ENCODE data around the gene SLC5A10. TPM values are rescaled to one million over a fixed set of nuclear protein-coding genes. Genes with fewer than 3 reads are reported as not detected.

SLC5A10 gene
- total RNA-seq, 6 experiments from 2014 or later, result 0.07 to 0.14 TPM; not detected in 4

DNA sequence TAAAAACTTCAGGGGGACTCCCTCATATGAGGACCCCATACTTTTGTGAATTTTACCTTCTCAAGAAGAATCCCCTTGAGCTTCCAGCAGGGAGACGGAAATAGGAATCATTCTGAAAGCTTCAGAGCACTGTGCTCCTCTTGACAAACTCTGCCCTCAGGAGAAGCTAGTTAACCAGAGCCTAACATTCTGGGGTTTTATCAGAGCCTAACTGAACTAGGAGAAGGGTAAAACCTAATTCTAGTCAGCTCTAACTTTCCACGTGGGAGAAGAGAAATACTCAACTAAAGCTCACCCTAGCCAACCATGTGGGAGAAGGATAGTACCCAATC lies 13.3 kb upstream of the SLC5A10 start:
- no peaks in the 10 kb centered on the region for H3K9me3 ChIP-seq
- ATAC-seq, result no peak
- H3K27me3 ChIP-seq, result no peaks in the 10 kb centered on the region
- intact Hi-C loops (cut with DNase I), result no loop called here
- H3K27ac ChIP-seq, result no peak overlapping the region
- H3K36me3 ChIP-seq, result no peaks in the 10 kb centered on the region
- no peak for TF ChIP-seq POLR2A (IDR thresholded peaks at IDR 0.05)
- TF ChIP-seq, protein P1, sequence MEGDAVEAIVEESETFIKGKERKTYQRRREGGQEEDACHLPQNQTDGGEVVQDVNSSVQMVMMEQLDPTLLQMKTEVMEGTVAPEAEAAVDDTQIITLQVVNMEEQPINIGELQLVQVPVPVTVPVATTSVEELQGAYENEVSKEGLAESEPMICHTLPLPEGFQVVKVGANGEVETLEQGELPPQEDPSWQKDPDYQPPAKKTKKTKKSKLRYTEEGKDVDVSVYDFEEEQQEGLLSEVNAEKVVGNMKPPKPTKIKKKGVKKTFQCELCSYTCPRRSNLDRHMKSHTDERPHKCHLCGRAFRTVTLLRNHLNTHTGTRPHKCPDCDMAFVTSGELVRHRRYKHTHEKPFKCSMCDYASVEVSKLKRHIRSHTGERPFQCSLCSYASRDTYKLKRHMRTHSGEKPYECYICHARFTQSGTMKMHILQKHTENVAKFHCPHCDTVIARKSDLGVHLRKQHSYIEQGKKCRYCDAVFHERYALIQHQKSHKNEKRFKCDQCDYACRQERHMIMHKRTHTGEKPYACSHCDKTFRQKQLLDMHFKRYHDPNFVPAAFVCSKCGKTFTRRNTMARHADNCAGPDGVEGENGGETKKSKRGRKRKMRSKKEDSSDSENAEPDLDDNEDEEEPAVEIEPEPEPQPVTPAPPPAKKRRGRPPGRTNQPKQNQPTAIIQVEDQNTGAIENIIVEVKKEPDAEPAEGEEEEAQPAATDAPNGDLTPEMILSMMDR (IDR thresholded peaks at IDR 0.05), result no peak
- no peak for DNase-seq
- WGBS (ENCODE audit: insufficient coverage, low coverage, low lambda C conversion rate, missing lambda C conversion rate), result 38% methylated on average over 2 of the region's 2 CpGs
- H3K4me3 ChIP-seq, result no peak overlapping the region
- H3K4me1 ChIP-seq, result no peaks in the 10 kb centered on the region

DNA sequence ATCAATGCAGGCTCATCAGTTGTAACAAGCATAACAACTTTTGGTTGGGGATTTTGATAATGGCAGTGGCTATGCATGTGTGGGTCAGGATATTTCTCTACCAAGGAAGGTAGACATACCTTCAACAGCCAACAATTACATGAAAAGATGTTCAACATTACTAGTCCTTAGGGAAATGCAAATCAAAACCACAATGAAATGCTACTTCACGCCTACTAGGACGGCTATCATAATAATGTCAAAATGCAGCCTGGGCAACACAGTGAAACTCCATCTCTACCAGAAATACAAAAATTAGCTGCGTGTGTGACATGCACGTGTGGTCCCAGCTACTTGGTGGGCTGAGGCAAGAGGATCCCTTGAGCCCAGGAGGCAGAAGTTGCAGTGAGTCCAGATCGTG lies 7.3 kb upstream of the SLC5A10 start:
- H3K27ac ChIP-seq, result no peak overlapping the region
- ATAC-seq, result no peak
- WGBS (ENCODE audit: insufficient coverage, low coverage, low lambda C conversion rate, missing lambda C conversion rate), result 72% methylated on average over 5 of the region's 5 CpGs

DNA sequence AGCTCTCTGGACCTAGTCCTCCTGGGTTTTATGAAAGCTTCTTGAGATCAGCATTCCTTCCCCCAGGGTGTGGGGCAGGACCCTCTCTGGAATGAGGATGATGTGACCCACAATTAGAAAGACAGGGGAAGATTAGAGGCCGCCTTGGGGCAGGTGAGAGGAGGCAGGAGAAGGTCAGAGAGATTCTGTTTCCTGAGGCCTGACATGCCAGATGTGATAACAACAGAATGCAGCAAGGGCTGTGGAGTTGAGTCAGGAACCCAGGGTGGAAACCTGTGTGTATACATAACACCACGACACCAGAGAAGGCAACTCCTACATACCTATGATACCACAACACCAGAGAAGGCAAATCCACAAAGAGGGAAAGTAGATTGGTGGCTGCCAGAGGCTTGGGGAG lies 5.4 kb upstream of the SLC5A10 start:
- Histone ChIP-seq H3K4me3 (no peak overlapping the region), H3K27ac (no peak overlapping the region), H3K36me3 (no peaks in the 10 kb centered on the region), H3K4me1 (no peaks in the 10 kb centered on the region), H3K9me3 (no peaks in the 10 kb centered on the region), H3K27me3 (no peaks in the 10 kb centered on the region)
- TF ChIP-seq, protein P1 (IDR thresholded peaks at IDR 0.05), result no peak
- no peak for TF ChIP-seq POLR2A (IDR thresholded peaks at IDR 0.05)
- DNase-seq (no peak), ATAC-seq (no peak)
- WGBS (ENCODE audit: insufficient coverage, low coverage, low lambda C conversion rate, missing lambda C conversion rate), result 65% methylated on average over 2 of the region's 2 CpGs
- intact Hi-C loops (cut with DNase I), result no loop called here

More for the DNA sequence above, 7.3 kb upstream of the SLC5A10 start:
- no peaks in the 10 kb centered on the region for H3K9me3 ChIP-seq
- DNase-seq, result no peak
- H3K27me3 ChIP-seq, result no peaks in the 10 kb centered on the region
- no peaks in the 10 kb centered on the region for H3K36me3 ChIP-seq
- no peaks in the 10 kb centered on the region for H3K4me1 ChIP-seq
- intact Hi-C loops (cut with DNase I), result no loop called here
- no peak overlapping the region for H3K4me3 ChIP-seq
- no peak for TF ChIP-seq POLR2A (IDR thresholded peaks at IDR 0.05)
- TF ChIP-seq, protein P1 (IDR thresholded peaks at IDR 0.05), result no peak

DNA sequence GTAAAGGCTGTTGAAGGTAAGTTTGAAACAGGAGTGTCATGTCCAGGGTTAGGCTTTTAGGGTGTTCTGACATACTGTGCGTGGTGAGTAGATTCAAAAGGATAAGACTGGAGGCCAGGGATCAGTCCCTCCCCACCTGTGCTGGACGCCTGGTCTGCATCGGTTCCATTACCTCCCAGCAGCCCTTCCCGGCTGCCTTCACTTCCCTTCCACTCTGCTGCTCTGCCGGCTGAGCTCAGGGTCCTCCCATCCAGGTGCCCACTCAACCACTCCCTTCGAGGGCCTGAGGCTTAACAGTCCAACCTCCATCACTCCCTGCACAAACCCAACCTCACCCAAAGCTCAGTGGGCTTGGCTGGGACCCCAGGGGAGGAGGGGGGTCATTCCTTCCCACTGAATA lies 4.1 kb upstream of the SLC5A10 start:
- 100% methylated on average over 1 of the region's 6 CpGs for whole genome bisulfite sequencing (ENCODE audit: insufficient coverage, low coverage, low lambda C conversion rate, missing lambda C conversion rate)
- no peaks in the 10 kb centered on the region for H3K4me1 ChIP-seq
- ATAC-seq (no peak), DNase-seq (no peak)
- no peak overlapping the region for H3K4me3 ChIP-seq
- intact Hi-C loops (cut with DNase I), result no loop called here
- H3K9me3 ChIP-seq, result no peaks in the 10 kb centered on the region
- TF ChIP-seq, protein P1 (IDR thresholded peaks at IDR 0.05), result no peak
- no peak for TF ChIP-seq POLR2A (IDR thresholded peaks at IDR 0.05)
- H3K36me3 ChIP-seq, result no peaks in the 10 kb centered on the region
- H3K27me3 ChIP-seq, result no peaks in the 10 kb centered on the region
- H3K27ac ChIP-seq, result no peak overlapping the region

DNA sequence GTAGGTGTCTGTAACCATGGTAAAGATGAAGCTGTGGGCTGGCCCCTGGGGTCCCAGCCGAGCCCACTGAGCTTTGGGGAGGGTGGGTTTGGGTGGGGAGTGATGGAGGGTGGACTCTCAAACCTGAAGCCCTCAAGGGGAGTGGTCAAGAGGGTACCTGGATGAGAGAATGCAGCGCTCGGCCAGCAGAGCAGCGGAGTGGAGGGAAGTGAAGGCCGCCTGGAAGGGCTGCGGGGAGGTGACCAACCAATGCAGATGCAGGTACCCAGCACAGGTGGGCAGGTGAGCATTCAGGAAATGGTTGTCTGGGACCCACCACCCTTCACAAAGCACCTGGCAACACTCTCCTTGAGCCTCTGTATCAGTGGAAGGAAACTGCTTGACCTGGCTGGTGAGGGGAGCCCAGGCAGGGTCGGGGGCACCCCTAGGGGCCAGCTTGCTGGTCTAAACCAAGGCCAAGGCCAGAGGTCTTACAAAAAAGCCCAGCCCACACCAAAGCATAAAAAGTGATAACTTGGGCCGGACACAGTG lies 3.4 kb upstream of the SLC5A10 start:
- intact Hi-C loops (cut with DNase I), result no loop called here
- no peaks in the 10 kb centered on the region for H3K36me3 ChIP-seq
- DNase-seq, result no peak
- H3K4me3 ChIP-seq, result no peak overlapping the region
- TF ChIP-seq, protein P1 (IDR thresholded peaks at IDR 0.05), result no peak
- no peak for TF ChIP-seq POLR2A (IDR thresholded peaks at IDR 0.05)
- no peak overlapping the region for H3K27ac ChIP-seq
- no peaks in the 10 kb centered on the region for H3K27me3 ChIP-seq
- 60% methylated on average over 2 of the region's 8 CpGs for WGBS (ENCODE audit: insufficient coverage, low coverage, low lambda C conversion rate, missing lambda C conversion rate)
- no peaks in the 10 kb centered on the region for H3K4me1 ChIP-seq
- no peak for ATAC-seq
- H3K9me3 ChIP-seq, result no peaks in the 10 kb centered on the region
